GM13976 (cell line): ENCODE measurements around the gene B2M.
"Not testable (repeated sequence)": the region's sequence is repeated elsewhere in the genome, so short reads cannot be mapped to it uniquely, and the experiment has no call there.

Source experiments
- DNase-seq: peaks from one replicate; pipeline ENCODE4 v3.0.0; 2012; ENCODE audit warnings: low spot score
- CTCF ChIP-seq: IDR thresholded peaks from 2 replicates; pipeline ENCODE4 v1.5.1; 2012; ENCODE audit warnings: borderline replicate concordance, mild to moderate bottlenecking; ENCODE audit not compliant: insufficient read depth; ENCODE audit errors: extremely low read depth, missing control alignments, control extremely low read depth
- in situ Hi-C: fragments of 300-500 bp; cut with MboI; formaldehyde crosslinking; loops from one replicate; pipeline ENCODE4 v1.12.0; 2022; ENCODE audit warnings: low sequenced_read_pairs, mixed read lengths, inconsistent platforms; ENCODE audit not compliant: unreplicated experiment

B2M gene

GRCh38 chr15:44692659-44693058 lies 18.7 kb upstream of the B2M start:
- DNase-seq: no peak
- in situ Hi-C loops: no loop called here
- TF ChIP-seq CTCF: no peak

GRCh38 chr15:44694416-44694815 lies 16.9 kb upstream of the B2M start:
- TF ChIP-seq CTCF: no peak
- no peak for DNase-seq
- in situ Hi-C loops: no loop called here

GRCh38 chr15:44695294-44695693 lies 16.0 kb upstream of the B2M start:
- in situ Hi-C loops: no loop called here
- DNase-seq: no peak
- TF ChIP-seq CTCF: no peak

GRCh38 chr15:44697014-44697413 lies 14.3 kb upstream of the B2M start:
- TF ChIP-seq CTCF: no peak
- DNase-seq: no peak
- in situ Hi-C loops: no loop called here

GRCh38 chr15:44698641-44699040 lies 12.7 kb upstream of the B2M start:
- TF ChIP-seq CTCF: no peak
- no peak for DNase-seq
- in situ Hi-C loops: no loop called here

GRCh38 chr15:44700676-44701075 lies 10.6 kb upstream of the B2M start:
- in situ Hi-C loops: not testable (repeated sequence)

GRCh38 chr15:44705986-44706385 lies 5.3 kb upstream of the B2M start:
- in situ Hi-C loops: no loop called here
- DNase-seq: no peak

More at GRCh38 chr15:44700676-44701075, 10.6 kb upstream of the B2M start:
- not testable (repeated sequence) for DNase-seq

More at GRCh38 chr15:44705986-44706385, 5.3 kb upstream of the B2M start:
- no peak for TF ChIP-seq CTCF
